HepG2 (cell line): ENCODE measurements around the gene GJC1. TPM values are rescaled to one million over a fixed set of nuclear protein-coding genes. Genes with fewer than 3 reads are reported as not detected.

Experiments used
- ELF4 ChIP-seq: sonication (generic); formaldehyde crosslinking; IDR thresholded peaks from 2 replicates; pipeline ENCODE4 v1.5.0; 2020; ENCODE audit warnings: missing genetic modification reagents, mild to moderate bottlenecking, moderate library complexity, borderline replicate concordance
- GATAD2A ChIP-seq: IDR thresholded peaks from 2 replicates; pipeline ENCODE4 v1.6.1; 2016
- HOXA9 ChIP-seq: sonication (generic); formaldehyde crosslinking; IDR thresholded peaks from 2 replicates; pipeline ENCODE4 v1.8.1; 2022; ENCODE audit warnings: missing genetic modification reagents, mild to moderate bottlenecking, moderate library complexity, borderline replicate concordance
- IRX3 ChIP-seq: sonication (generic); formaldehyde crosslinking; IDR thresholded peaks from 2 replicates; pipeline ENCODE4 v1.8.1; 2023; ENCODE audit warnings: mild to moderate bottlenecking, low read depth, missing genetic modification reagents, borderline replicate concordance
- KMT2A ChIP-seq: sonication (generic); formaldehyde crosslinking; IDR thresholded peaks from 2 replicates; pipeline ENCODE4 v1.4.0; 2020; ENCODE audit warnings: missing genetic modification reagents
- MED8 ChIP-seq: sonication (generic); formaldehyde crosslinking; IDR thresholded peaks from 2 replicates; pipeline ENCODE4 v1.8.1; 2023; ENCODE audit warnings: mild to moderate bottlenecking, missing genetic modification reagents; ENCODE audit not compliant: insufficient replicate concordance
- POGZ ChIP-seq: sonication (generic); formaldehyde crosslinking; IDR thresholded peaks from 2 replicates; pipeline ENCODE4 v1.4.0; 2020; ENCODE audit warnings: mild to moderate bottlenecking, missing genetic modification reagents
- POLR2G ChIP-seq: fragments of 200-400 bp; formaldehyde crosslinking; IDR thresholded peaks from 2 replicates; pipeline ENCODE4 v1.6.1; 2018; ENCODE audit warnings: mild to moderate bottlenecking, low read depth, low read length, moderate library complexity
- SIX4 ChIP-seq: sonication (generic); formaldehyde crosslinking; IDR thresholded peaks from 2 replicates; pipeline ENCODE4 v1.4.0; 2020; ENCODE audit warnings: missing genetic modification reagents
- SP140L ChIP-seq: sonication (generic); formaldehyde crosslinking; IDR thresholded peaks from 2 replicates; pipeline ENCODE4 v1.4.0; 2020; ENCODE audit warnings: missing genetic modification reagents, borderline replicate concordance
- STAT5B ChIP-seq: sonication (generic); formaldehyde crosslinking; IDR thresholded peaks from 2 replicates; pipeline ENCODE4 v1.4.0; 2020; ENCODE audit warnings: missing genetic modification reagents
- ZBTB7A ChIP-seq: sonication (generic); formaldehyde crosslinking; IDR thresholded peaks from 2 replicates; pipeline ENCODE4 v1.8.0; 2022; ENCODE audit warnings: mild to moderate bottlenecking, missing genetic modification reagents
- ZEB1 ChIP-seq: IDR thresholded peaks from 2 replicates; pipeline ENCODE4 v1.6.1; 2012; ENCODE audit warnings: mild to moderate bottlenecking, low read depth, inconsistent platforms; ENCODE audit not compliant: insufficient replicate concordance
- ZFYVE20 ChIP-seq: sonication (generic); formaldehyde crosslinking; IDR thresholded peaks from 2 replicates; pipeline ENCODE4 v1.8.0; 2023; ENCODE audit warnings: low read depth, mild to moderate bottlenecking, moderate library complexity, missing genetic modification reagents, borderline replicate concordance
- ZNF230 ChIP-seq: sonication (generic); formaldehyde crosslinking; IDR thresholded peaks from 2 replicates; pipeline ENCODE4 v1.4.0; 2020; ENCODE audit warnings: mild to moderate bottlenecking, missing genetic modification reagents
- ZNF383 ChIP-seq: sonication (generic); formaldehyde crosslinking; IDR thresholded peaks from 2 replicates; pipeline ENCODE4 v1.4.0; 2020; ENCODE audit warnings: missing genetic modification reagents, mild to moderate bottlenecking, borderline replicate concordance
- ZNF431 ChIP-seq: sonication (generic); formaldehyde crosslinking; IDR thresholded peaks from 2 replicates; pipeline ENCODE4 v1.9.0; 2022; ENCODE audit warnings: missing genetic modification reagents, low read depth, mild to moderate bottlenecking, borderline replicate concordance
- ZNF75D ChIP-seq: sonication (generic); formaldehyde crosslinking; IDR thresholded peaks from 2 replicates; pipeline ENCODE4 v1.8.1; 2023; ENCODE audit warnings: missing genetic modification reagents, mild to moderate bottlenecking, borderline replicate concordance
- ZSCAN12 ChIP-seq: sonication (generic); formaldehyde crosslinking; IDR thresholded peaks from 2 replicates; pipeline ENCODE4 v1.9.0; 2021; ENCODE audit warnings: mild to moderate bottlenecking, missing genetic modification reagents
- polyA plus RNA-seq, 8 experiments: library from polyadenylated mRNA; depleted of rRNA in 3 of 8; stranded (reverse) in 7 of 8; unstranded in 1 of 8; fragments of >200 nt; fragmentation: Illumina TruSeq in 4 of 8; extraction: Trizol in 4 of 8; gene quantifications; 2 replicates each; pipeline versions ENCODE4 v1.2.1 to v1.2.3, GENCODE V29; 2011 to 2016; ENCODE audit warnings: low read depth in 4 of 8, missing spikeins in 1 of 8, mixed read lengths in 1 of 8; ENCODE audit not compliant: insufficient read depth in 1 of 8
- total RNA-seq, 5 experiments: library from RNA; depleted of rRNA; stranded (reverse); fragments of >200 nt; fragmentation: Illumina TruSeq; extraction: Trizol; gene quantifications; 2 replicates each; pipeline ENCODE4 v1.2.3, GENCODE V29; 2016; ENCODE audit warnings: low read depth in 1 of 5
- TF ChIP-seq, protein P1 (sequence below): sonication (generic); formaldehyde crosslinking; IDR thresholded peaks from 2 replicates; pipeline ENCODE4 v1.4.0; 2020; ENCODE audit warnings: missing genetic modification reagents
- TF ChIP-seq, protein P2 (sequence below): sonication (generic); formaldehyde crosslinking; IDR thresholded peaks from 2 replicates; pipeline ENCODE4 v1.4.0; 2020; ENCODE audit warnings: missing genetic modification reagents, borderline replicate concordance
- TF ChIP-seq, protein P3 (sequence below): sonication (generic); formaldehyde crosslinking; IDR thresholded peaks from 2 replicates; pipeline ENCODE4 v1.5.1; 2020; ENCODE audit warnings: missing genetic modification reagents, mild to moderate bottlenecking, borderline replicate concordance
- TF ChIP-seq, protein P4 (sequence below): sonication (generic); formaldehyde crosslinking; conservative IDR thresholded peaks from 2 replicates; pipeline ENCODE4 v1.4.0; 2020; ENCODE audit warnings: missing genetic modification reagents

GJC1 gene
- total and polyA plus RNA-seq, 2 of the 13 experiments (the other 11 are each of a cell fraction or from before 2014, with no cell fraction given): 1.7 TPM

DNA sequence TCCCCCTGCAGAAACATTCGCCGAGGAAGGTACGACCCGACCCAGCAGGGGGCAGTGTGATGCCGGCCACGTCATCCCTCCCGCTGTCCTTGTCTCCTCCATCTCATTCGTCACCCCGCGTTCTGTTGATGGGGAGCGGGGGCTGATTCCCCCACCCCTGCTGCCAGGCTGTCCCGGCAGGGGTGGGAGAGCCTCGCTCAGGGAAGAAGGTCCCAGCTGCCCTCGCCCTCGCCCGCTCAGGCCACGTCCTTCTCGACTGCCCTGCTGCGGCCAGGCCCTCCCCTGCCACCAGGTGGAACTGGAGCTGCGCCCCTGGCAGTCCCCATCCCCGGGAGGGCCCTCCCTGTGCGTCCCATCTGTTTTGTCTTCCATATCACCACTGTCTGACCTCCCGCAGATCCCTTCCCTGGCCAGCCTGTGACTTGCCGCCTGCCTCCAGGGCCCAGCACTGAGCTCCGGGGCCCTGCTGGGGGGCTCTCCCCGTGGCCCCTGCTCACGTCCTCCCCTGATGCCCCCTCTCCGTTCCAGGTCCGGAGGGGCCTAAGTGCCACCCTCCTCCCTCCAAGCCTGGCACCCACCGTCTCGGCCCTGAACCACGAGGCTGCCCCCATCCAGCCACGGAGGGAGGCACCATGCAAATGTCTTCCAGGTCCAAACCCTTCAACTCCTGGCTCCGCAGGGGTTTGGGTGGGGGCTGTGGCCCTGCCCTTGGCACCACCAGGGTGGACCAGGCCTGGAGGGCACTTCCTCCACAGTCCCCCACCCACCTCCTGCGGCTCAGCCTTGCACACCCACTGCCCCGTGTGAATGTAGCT, 50.7 kb downstream of the GJC1 start (continued):
- TF ChIP-seq, protein P1, sequence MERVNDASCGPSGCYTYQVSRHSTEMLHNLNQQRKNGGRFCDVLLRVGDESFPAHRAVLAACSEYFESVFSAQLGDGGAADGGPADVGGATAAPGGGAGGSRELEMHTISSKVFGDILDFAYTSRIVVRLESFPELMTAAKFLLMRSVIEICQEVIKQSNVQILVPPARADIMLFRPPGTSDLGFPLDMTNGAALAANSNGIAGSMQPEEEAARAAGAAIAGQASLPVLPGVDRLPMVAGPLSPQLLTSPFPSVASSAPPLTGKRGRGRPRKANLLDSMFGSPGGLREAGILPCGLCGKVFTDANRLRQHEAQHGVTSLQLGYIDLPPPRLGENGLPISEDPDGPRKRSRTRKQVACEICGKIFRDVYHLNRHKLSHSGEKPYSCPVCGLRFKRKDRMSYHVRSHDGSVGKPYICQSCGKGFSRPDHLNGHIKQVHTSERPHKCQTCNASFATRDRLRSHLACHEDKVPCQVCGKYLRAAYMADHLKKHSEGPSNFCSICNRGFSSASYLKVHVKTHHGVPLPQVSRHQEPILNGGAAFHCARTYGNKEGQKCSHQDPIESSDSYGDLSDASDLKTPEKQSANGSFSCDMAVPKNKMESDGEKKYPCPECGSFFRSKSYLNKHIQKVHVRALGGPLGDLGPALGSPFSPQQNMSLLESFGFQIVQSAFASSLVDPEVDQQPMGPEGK (CRISPR knock-in tag): peak; percentile 91
- TF ChIP-seq STAT5B (no peak), SIX4 (CRISPR knock-in tag) (no peak), ZNF431 (CRISPR knock-in tag) (no peak; the same call in 1 of the 2 replicates), POLR2G (no peak), IRX3 (CRISPR knock-in tag) (no peak), GATAD2A (CRISPR knock-in tag) (peak; percentile 39; the same call in 1 of the 2 replicates), ZNF383 (CRISPR knock-in tag) (no peak), ZNF75D (CRISPR knock-in tag) (no peak), ZFYVE20 (CRISPR knock-in tag) (no peak), ZNF230 (CRISPR knock-in tag) (no peak), SP140L (CRISPR knock-in tag) (no peak), ELF4 (no peak), MED8 (no peak), ZSCAN12 (CRISPR knock-in tag) (no peak), HOXA9 (CRISPR knock-in tag) (no peak), KMT2A (peak; percentile 53; the same call in 1 of the 2 replicates), POGZ (CRISPR knock-in tag) (0 out of 2 replicates have a peak, but pooled peaks have one; percentile 29), ZBTB7A (CRISPR knock-in tag) (no peak), ZEB1 (no peak)
- TF ChIP-seq, protein P2, sequence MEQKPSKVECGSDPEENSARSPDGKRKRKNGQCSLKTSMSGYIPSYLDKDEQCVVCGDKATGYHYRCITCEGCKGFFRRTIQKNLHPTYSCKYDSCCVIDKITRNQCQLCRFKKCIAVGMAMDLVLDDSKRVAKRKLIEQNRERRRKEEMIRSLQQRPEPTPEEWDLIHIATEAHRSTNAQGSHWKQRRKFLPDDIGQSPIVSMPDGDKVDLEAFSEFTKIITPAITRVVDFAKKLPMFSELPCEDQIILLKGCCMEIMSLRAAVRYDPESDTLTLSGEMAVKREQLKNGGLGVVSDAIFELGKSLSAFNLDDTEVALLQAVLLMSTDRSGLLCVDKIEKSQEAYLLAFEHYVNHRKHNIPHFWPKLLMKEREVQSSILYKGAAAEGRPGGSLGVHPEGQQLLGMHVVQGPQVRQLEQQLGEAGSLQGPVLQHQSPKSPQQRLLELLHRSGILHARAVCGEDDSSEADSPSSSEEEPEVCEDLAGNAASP (CRISPR knock-in tag): peak; percentile 37; the same call in 1 of the 2 replicates
- TF ChIP-seq, protein P3, sequence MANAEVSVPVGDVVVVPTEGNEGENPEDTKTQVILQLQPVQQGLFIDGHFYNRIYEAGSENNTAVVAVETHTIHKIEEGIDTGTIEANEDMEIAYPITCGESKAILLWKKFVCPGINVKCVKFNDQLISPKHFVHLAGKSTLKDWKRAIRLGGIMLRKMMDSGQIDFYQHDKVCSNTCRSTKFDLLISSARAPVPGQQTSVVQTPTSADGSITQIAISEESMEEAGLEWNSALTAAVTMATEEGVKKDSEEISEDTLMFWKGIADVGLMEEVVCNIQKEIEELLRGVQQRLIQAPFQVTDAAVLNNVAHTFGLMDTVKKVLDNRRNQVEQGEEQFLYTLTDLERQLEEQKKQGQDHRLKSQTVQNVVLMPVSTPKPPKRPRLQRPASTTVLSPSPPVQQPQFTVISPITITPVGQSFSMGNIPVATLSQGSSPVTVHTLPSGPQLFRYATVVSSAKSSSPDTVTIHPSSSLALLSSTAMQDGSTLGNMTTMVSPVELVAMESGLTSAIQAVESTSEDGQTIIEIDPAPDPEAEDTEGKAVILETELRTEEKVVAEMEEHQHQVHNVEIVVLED: no peak
- TF ChIP-seq, protein P4, sequence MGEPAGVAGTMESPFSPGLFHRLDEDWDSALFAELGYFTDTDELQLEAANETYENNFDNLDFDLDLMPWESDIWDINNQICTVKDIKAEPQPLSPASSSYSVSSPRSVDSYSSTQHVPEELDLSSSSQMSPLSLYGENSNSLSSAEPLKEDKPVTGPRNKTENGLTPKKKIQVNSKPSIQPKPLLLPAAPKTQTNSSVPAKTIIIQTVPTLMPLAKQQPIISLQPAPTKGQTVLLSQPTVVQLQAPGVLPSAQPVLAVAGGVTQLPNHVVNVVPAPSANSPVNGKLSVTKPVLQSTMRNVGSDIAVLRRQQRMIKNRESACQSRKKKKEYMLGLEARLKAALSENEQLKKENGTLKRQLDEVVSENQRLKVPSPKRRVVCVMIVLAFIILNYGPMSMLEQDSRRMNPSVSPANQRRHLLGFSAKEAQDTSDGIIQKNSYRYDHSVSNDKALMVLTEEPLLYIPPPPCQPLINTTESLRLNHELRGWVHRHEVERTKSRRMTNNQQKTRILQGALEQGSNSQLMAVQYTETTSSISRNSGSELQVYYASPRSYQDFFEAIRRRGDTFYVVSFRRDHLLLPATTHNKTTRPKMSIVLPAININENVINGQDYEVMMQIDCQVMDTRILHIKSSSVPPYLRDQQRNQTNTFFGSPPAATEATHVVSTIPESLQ: no peak
